HG03159 (cell line): ENCODE data around the gene HMGCLL1.

Experiments used
- ATAC-seq: cut with Tn5 transposase; IDR thresholded peaks from one replicate; pipeline ENCODE4 v1.9.1; 2021; ENCODE audit warnings: mild to moderate bottlenecking, moderate library complexity; ENCODE audit not compliant: unreplicated experiment

Gene HMGCLL1

GRCh38 chr6:55578537-55579363 lies at the start of gene HMGCLL1:
TSS of gene HMGCLL1 (minus strand) at chr6:55579192. CDS start at chr6:55579055, 137 bp downstream.
- no peak for ATAC-seq

- no peak for ATAC-seq
Measured at GRCh38 chr6:55621993-55622392, 43.0 kb upstream of the HMGCLL1 start.

DNA sequence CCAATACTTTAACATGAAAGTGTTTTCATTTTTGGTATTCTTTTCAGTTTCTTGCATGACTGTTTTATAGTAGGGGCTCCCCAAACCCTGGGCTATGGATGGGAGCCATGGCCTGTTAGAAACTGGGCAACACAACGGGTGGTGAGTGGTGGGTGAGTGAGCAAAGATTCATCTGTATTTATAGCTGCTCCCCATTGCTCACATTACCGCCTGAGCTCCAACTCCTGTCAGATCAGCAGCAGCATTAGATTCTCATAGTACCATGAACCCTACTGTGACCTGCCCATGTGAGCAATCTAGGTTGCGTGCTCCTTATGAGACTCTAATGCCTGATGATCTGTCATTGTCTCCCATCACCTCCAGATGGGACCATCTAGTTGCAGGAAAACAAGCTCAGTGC lies 42.3 kb upstream of the HMGCLL1 start:
- ATAC-seq = no peak

- peak; percentile 86 for ATAC-seq
Measured at GRCh38 chr6:55617272-55617671, 38.3 kb upstream of the HMGCLL1 start.

GRCh38 chr6:55604021-55604420 lies 25.0 kb upstream of the HMGCLL1 start:
- no peak for ATAC-seq

DNA sequence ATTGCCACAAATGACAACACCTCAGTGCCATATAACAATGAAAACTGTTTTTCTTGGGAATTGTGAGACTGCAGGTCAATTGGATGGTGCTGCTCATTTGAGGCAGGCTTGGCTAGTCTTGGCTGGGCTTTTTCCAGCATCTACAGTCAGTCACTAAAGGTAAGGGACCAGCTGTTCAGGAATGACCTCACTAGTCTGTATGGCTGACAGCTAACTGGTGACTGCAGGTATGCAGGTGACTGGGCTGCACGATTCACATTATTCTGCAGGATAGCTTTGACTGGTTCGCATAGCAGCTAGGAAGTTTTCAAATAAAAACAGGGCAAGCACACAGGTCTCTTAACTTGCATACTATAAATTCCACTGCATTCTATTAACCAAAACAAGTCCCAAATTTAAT lies 22.1 kb upstream of the HMGCLL1 start:
- no peak for ATAC-seq

DNA sequence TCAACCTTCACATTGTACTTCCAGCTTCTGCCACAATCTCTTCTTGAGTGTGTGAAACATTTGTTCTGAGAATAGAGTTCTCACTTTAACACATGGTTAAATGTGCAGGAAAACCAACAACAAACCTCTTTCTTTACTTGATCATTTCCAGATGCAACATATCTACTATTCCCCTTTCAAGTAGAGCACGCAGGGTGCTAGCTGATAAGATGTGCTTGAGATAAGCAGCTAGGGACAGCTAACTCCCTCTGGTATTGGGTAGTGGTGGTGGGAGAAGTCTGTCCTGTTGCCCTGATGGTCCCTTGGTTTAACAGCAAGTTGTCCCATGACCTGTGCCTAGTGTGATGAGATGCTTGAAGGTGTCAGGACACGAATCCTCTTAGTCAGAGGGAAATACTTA lies 15.4 kb upstream of the HMGCLL1 start:
- ATAC-seq = no peak

DNA sequence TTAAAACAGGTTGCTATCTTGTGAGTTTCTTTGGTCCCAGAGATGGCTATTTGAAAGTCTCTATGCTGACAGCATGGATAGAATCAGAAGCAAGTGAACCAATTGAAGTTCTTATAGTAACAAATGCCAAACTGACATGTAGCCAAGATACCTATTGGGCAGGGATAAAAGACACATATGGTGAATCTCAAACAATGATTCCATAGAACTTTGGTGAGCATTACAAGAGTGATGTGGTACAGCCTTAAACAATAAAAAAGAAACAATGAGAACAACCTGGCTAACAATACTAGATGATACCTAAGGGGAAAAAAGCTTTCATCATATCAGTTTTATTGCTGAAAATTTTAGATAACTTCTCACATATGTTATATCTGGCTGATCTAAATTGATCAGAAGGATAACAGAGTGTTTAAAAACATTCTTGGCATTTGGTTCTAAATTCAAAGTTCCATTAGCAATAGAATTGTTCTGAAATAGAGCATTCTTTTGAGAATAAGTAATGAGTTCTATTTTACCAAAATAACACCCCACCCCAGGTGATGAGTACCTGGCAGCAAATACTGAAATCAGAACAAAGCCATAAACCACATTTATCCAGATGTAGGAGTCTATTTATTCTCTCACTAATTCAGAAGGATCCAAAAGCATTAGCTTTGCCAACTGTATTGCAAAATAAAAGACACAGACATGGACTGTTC lies 5.8 kb upstream of the HMGCLL1 start:
- no peak for ATAC-seq

DNA sequence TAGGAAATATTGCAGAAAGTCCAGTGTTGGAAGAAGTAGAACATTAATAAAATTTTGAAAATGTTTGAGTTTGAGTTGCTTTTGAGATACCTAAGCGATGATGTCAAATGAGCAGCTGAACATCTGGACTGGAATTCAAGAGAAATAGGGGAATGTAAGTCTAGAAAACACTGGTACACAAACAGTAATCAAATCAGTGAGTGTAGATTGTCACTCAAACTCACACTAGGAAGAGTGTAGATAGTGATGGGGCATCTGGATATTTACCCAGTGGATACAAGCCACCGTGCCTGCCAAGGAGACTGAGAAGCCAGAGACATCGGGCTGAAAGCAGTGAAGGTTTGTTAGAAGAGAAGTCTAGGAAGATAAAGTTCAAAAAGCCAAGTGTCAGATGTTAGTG lies 2.2 kb downstream of the HMGCLL1 start:
- no peak for ATAC-seq

DNA sequence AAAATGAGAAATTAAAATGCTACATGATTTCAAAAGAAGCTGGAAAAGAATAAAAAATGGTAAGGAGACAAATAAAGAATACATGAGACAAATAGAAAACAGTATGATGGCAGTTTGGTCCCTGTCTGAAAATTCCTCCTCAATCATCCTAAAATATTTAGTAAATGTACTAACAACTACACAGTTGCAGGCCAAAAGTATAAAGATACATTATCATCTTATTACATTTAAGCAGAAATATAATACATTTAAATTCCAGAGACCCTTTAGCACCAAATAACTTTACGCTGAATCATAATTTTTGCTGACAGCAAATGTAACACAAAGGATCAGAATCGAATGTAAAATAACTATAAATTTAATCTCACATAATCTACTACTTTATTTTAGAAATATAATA lies 4.4 kb downstream of the HMGCLL1 start:
- ATAC-seq = no peak

- no peak for ATAC-seq
Measured at GRCh38 chr6:55569638-55570037, 9.4 kb downstream of the HMGCLL1 start.

DNA sequence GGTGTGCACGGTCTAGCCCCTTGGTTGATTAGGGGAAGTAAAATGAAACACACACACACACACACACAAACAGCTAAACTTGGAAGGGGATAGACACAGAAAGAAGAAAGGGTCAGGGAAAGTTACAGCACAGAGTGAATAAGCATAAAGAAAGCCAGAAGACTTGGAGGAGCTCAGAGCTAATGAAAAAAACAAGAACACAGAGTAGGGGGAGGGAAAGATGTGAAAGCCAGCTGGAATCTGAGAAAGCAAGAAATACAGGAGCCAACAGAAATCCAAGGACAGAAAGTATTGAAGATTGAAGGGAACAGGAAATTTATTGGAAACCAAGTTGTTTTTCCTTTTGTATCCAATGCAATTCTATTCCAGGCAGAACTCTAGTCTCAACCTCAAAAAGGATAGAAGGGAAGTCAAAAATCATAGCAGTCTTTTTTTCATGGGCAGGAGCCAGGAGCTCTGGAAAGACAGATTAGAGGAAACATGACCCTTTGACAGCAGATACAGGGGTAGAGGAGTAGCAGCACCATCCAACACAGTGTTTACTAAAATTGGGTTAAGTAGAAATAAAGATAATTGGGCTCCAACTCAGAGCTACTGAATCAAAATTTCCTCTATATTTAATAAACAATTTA lies 10.1 kb downstream of the HMGCLL1 start:
- ATAC-seq = no peak

- ATAC-seq = no peak
Measured at GRCh38 chr6:55567558-55567957, 11.4 kb downstream of the HMGCLL1 start.

GRCh38 chr6:55566036-55566710 lies 12.8 kb downstream of the HMGCLL1 start:
- no peak for ATAC-seq

DNA sequence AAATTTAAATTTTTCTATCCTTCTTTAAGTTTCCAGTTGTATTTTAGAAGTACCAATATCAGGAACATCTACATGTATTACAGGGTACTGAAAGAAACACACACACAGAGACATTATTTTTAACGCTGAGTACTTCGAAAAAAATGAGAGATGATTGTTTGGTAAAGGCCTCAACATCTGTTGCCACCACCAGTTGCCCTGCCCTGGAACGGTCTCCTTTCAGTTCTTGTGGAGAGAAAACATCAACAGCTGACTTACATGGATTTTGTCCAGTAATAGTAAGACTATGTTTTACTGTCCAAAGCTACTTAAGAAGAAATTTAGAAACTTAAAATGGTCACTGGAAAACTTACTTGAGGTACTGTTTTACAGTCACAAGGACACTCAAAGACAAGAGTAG lies 16.7 kb downstream of the HMGCLL1 start:
- no peak for ATAC-seq

DNA sequence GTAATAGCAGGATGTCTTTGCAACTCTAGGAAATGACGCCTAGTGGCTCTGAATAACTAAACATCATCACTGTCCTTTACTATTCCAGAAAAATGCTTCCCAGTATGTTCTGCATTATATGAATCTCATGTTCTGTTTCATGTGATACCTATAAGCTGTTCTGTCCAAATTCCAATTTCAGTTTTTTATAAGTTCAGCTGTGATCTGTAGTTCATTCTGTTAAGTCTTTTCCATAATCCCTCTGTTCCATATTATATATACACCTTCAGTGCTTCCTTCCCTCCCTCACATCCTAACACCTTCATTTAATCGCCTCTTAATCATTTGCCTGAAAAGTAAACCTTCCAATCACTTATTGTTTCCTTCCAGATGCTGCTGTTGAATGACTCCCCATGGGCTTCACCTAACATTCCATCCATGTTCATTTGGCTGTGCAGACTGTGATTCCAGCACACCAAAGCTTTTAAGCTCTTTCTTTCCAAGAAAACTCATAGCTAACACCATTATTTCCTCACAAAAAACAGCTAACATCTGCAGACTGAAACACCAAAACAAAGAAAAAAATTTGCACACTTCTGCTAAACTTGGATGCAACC lies 18.6 kb downstream of the HMGCLL1 start:
- ATAC-seq = no peak

DNA sequence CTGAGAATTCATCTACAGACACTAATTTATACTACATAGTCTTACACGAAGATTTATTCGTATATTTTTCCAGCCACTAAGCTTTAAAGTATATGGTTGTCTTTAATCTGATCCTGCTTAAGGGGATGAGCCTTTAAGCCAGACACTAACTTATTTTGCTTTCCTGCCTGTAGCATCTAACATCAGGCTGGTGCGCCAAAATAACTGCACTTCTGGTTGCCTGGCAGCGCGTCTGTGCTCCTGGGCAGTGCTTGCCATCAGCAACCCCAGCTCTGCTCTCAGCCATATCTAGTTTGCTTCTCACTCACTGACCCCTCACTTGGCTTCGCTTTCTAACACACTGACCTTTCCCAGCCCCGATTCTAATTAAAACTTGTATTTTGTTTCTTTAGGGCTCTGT lies 21.8 kb downstream of the HMGCLL1 start:
- ATAC-seq = no peak

GRCh38 chr6:55545791-55546190 lies 33.2 kb downstream of the HMGCLL1 start:
- ATAC-seq = no peak

DNA sequence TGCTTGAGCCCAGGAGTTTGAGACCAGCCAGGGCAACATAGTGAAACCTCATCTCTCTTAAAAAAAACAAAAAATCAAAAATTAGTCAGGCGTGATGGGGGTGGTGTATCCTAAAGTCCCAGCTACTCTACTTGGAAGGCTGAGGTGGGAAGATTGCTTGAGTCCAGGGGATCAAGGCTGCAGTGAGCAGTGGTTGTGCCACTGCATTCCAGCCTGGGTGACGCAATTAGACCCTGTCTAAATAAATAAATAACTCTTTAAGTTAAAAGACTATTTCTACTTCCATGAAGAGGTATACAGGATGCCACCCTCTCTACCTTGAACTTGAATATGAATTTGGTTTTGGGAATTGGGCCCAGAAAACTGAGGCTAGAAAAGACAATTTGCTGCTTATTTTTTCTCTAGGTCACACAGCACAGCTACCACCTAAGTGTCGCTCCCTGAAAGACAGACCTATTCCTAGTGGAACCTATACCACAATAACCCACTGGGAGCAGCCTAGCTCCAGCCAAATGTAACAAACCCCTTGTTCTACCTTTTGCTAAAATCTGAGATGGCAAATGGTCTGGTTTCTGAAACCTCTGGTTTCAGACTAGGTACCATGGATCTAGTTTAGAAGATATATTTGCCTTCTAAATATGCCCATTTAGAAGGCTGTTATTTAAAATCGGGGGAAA lies 35.2 kb downstream of the HMGCLL1 start:
- no peak for ATAC-seq

- ATAC-seq = no peak
Measured at GRCh38 chr6:55541024-55541423, 38.0 kb downstream of the HMGCLL1 start.
